D721Med (cell line): Measurements from ENCODE around the gene CCDC27.

Source experiments
- DNase-seq: peaks from one replicate; pipeline ENCODE4 v3.0.0; 2011; ENCODE audit warnings: low spot score; ENCODE audit not compliant: insufficient read length
- FAIRE-seq: peaks from 2 replicates; lab custom pipeline; 2011; peaks lifted over from hg19 to GRCh38; lab: Jason Lieb, UNC
- TF ChIP-seq, protein P1 (sequence below): IDR thresholded peaks from 2 replicates; pipeline ENCODE4 v1.5.1; 2012; ENCODE audit warnings: mild to moderate bottlenecking, control low read depth; ENCODE audit not compliant: insufficient read depth; ENCODE audit errors: missing control alignments

Gene CCDC27

DNA sequence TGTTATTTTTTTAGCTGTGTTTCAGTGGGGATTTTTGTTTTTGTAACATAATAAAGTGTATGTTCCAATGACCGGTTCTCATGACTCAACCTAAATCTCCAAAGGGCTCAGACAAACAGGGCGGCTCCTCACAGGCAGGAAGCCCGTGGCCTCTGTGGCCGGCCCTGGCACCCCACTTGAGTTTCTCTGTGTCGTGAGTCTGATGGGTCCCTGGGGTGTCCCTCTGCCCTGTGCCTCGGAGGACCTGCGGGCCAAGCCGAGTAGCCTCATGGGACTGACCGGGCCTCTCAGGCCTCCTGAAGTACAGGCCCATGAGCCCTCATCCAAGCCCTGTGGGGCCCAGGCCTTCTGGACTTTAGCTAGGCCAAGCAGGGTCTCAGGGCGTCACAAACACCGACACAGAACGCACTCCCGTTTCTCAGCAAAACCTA is 16.1 kb upstream of the CCDC27 start:
- FAIRE-seq = no peak
- TF ChIP-seq, protein P1, sequence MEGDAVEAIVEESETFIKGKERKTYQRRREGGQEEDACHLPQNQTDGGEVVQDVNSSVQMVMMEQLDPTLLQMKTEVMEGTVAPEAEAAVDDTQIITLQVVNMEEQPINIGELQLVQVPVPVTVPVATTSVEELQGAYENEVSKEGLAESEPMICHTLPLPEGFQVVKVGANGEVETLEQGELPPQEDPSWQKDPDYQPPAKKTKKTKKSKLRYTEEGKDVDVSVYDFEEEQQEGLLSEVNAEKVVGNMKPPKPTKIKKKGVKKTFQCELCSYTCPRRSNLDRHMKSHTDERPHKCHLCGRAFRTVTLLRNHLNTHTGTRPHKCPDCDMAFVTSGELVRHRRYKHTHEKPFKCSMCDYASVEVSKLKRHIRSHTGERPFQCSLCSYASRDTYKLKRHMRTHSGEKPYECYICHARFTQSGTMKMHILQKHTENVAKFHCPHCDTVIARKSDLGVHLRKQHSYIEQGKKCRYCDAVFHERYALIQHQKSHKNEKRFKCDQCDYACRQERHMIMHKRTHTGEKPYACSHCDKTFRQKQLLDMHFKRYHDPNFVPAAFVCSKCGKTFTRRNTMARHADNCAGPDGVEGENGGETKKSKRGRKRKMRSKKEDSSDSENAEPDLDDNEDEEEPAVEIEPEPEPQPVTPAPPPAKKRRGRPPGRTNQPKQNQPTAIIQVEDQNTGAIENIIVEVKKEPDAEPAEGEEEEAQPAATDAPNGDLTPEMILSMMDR = no peak
- no peak for DNase-seq

DNA sequence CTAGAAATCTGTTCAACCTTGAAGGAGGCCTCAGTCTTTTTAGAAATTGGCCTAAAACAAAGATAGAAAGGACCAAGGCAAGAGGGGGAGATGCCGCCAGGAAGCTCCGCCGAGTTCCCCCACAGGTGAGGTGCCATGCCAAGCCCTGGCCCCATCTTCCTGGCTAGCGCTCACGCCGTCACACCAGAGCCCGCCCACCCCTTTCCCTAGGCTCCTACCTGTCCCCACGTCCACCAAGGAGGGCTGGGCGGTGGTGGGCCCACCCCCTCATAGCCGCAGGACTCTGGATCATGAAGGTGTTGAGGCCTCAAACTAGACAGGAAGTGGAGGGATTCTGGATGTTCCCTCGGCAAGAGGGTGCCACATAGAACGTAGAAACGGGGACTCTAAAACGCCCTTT is 15.5 kb upstream of the CCDC27 start:
- TF ChIP-seq, protein P1 = no peak
- no peak for FAIRE-seq
- no peak for DNase-seq

DNA sequence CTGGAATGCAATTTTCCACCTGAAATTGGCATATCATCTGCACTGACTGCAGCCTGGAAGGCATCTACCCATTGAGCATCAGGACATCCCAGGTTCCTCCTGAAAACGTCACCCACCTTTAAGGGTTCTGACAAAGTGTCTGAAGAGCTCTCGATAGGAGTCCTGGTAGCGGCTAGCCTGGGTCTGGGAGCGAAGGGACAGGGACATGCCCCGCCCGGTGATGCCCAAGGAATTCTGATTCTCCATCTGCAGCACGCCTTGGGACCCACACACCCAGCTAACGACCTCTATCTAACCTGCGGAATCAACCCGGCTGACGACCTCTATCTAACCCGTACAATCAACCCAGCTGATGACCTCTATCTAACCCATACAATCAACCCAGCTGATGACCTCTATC is 13.3 kb upstream of the CCDC27 start:
- DNase-seq (no peak), FAIRE-seq (no peak)
- TF ChIP-seq, protein P1 = no peak

DNA sequence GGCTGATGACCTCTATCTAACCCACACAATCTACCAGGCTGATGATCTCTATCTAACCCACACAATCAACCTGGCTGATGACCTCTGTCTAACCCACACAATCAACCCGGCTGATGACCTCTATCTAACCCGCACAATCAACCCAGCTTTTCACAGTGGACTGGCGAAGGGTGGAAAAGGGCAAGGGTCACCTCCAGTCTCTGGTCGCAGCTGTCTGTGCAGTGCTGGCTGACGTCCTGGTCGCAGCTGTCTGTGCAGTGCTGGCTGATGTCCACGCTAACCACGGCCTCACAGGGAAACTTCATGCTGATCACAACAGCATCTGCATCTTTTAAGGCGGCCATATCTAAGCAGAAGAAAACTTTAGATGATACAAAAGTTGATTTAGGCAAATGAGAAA is 12.2 kb upstream of the CCDC27 start:
- FAIRE-seq (no peak), DNase-seq (no peak)
- TF ChIP-seq, protein P1 = no peak

DNA sequence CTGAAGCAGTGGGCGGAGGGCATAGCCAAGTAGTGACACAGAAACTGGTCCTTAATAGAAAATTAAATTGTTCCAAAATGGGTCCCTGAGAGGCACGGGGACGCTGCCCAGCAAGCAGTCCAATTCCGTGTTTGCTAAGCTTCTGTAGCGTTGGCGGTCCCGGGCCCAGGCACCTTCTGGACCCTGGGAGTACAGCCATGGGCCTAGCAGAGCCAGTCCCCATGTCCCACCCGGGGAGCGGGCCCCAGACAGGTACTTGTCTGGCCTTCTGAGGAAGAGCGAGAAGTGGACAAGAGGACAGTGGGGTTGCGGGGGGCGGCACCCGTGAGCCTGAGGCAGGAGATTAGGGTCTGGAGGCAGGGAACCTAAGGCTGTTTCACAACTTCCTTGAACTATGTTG is 11.5 kb upstream of the CCDC27 start:
- DNase-seq (no peak), FAIRE-seq (no peak)
- TF ChIP-seq, protein P1 = no peak

DNA sequence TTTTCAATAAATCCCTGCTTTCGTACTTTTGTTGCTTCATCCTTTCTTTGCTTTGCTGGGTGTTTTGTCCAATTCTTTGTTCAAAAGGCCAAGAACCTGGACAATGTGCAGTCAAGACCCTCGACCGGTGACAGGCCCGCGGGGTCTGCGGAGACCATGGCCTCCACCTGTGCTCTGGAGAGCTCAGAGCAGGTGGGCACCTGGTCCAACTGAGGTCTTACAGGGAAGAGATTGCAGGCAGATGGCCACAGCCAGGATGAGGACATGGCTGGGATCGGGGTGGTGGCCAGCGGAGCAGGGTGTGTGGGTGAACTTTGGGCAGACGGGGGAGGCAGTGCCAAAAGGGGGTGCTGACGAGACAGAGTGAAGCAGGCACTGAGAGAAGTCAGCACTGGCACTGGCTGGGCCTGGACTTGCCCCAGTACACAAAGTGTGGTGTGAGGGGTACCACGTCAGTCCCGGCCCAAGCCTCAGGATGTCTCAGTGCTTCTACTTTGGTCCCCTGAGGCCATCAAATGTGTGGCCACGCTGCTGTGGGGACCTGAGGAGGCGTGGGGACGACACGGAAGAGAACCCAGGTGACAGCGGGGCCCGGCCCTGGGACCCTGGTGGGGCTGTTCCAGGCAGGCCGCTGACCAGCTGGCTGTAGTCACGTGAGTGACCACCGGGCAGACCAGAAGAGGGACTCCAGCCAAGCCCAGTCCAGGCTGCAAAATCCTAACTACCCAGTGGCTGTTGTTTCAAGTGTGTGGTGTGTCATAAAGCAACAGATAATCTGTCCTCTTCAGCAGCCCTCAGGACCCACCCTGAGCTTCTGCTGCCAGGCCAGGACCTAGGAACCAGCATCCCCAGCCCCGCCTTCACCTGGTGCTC is 10.4 kb upstream of the CCDC27 start:
- FAIRE-seq (no peak), DNase-seq (no peak)
- TF ChIP-seq, protein P1 = no peak

DNA sequence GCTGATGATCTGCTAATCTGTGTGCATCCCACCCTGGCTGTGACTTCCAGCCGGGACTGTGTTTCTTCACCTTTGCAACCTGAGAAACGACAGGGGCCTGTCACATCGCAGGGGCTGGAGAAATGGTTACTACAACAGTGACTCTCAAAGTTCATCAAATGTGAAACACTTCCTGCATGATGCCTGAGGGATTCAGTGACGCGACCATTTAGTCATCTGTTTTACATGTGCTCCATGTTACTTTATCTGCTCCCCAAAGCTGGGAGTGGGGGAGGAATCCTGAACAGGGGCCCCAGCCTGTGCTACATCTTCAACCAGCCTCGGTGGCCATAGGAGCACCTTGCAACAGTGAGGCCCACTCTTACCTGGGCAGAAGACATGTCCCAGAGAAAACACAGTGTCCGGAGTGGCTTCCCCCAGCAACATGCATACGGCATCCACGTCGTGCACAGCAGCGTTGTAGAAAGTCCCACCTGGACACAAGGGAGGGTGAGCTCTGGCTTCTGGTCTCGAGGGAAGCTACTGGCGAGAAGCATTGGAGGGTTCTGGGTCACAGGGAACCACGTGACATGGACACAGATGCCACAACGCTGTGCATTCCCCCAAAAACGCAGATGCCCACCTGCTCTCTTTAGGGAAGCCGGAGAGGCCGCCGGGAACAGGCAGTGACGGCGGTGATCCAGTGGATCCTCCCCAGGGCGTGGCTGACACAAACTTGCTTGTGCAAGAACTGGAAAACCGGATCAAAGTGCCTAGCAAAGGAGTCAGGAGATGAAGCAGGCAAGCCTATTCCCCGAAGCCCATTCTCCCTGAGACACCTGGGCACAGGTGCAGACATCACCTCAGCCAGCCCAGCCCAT is 9.6 kb upstream of the CCDC27 start:
- DNase-seq = no peak
- FAIRE-seq = no peak
- TF ChIP-seq, protein P1 = no peak
